GM12878 (cell line): Measurements from ENCODE around the gene SGIP1. TPM values are rescaled to one million over a fixed set of nuclear protein-coding genes. Genes with fewer than 3 reads are reported as not detected.
"Not testable (repeated sequence)": the region's sequence is repeated elsewhere in the genome, so short reads cannot be mapped to it uniquely, and the experiment has no call there.

Source experiments
- ATAC-seq: fragments of 200-7000 bp; cut with Tn5 transposase; 3 replicates; pipeline ENCODE4 v1.9.1; 2020; ENCODE audit warnings: mild to moderate bottlenecking, moderate library complexity
- BruUV-seq: library from RNA; stranded (reverse); fragments of 400-500 nt; replicated peaks from 2 replicates; lab custom pipeline; 2021; lab: Mats Ljungman, UMichigan
- CTCF ChIA-PET: fragments of 300-600 bp; sonication (Branson Sonifier 250); formaldehyde crosslinking; extraction: SDS; loops from one replicate; lab custom pipeline; 2021; ENCODE audit warnings: inconsistent platforms; lab: Yijun Ruan, JAX
- POLR2A ChIA-PET: fragments of 350-600 bp; formaldehyde crosslinking; extraction: SDS; loops from one replicate; lab custom pipeline; 2021; ENCODE audit warnings: inconsistent platforms; lab: Charles Lee
- RAD21 ChIA-PET: fragments of 300-600 bp; sonication (Branson Sonifier 250); formaldehyde crosslinking; loops from one replicate; lab custom pipeline; 2023; ENCODE audit warnings: antibody characterized with exemption; ENCODE audit not compliant: unreplicated experiment; lab: Charles Lee
- SMC1A ChIA-PET: fragments of 300-600 bp; sonication (Branson Sonifier 250); formaldehyde crosslinking; loops from one replicate; lab custom pipeline; 2023; ENCODE audit not compliant: unreplicated experiment, uncharacterized antibody; lab: Charles Lee
- DNase-seq: peaks from one replicate; pipeline ENCODE4 v3.0.0-alpha.2; 2011; ENCODE audit warnings: low read depth, low spot score
- FAIRE-seq: peaks from 3 replicates; lab custom pipeline; 2011; peaks lifted over from hg19 to GRCh38; lab: Jason Lieb, UNC
- H2AFZ ChIP-seq: 2 replicates; pipeline ENCODE4 v1.6.0; 2011; ENCODE audit warnings: low read depth, low read length, control low read depth; ENCODE audit not compliant: control insufficient read depth
- H3K27ac ChIP-seq: 2 replicates; pipeline ENCODE4 v1.5.1; 2011; ENCODE audit warnings: control low read depth; ENCODE audit not compliant: control insufficient read depth, insufficient read depth
- H3K27me3 ChIP-seq, 2 experiments: replicated peaks in 1 of 2; 2 replicates each; pipeline versions ENCODE4 v1.6.0 to v1.6.1; 2011; ENCODE audit warnings: low read length in 1 of 2; ENCODE audit not compliant: control insufficient read depth in 2 of 2, insufficient read depth in 2 of 2
- H3K36me3 ChIP-seq, 2 experiments: 2 replicates each; pipeline ENCODE4 v1.5.1; 2011; ENCODE audit warnings: low read length in 1 of 2; ENCODE audit not compliant: control insufficient read depth in 2 of 2, insufficient read depth in 2 of 2
- H3K4me1 ChIP-seq: 2 replicates; pipeline ENCODE4 v1.6.1; 2011; ENCODE audit warnings: mild to moderate bottlenecking, low read length, moderate library complexity, mixed read lengths; ENCODE audit not compliant: control insufficient read depth, insufficient read depth
- H3K4me2 ChIP-seq: 2 replicates; pipeline ENCODE4 v1.6.0; 2011; ENCODE audit warnings: control low read depth; ENCODE audit not compliant: control insufficient read depth, insufficient read depth
- H3K4me3 ChIP-seq: fragments of 200-600 bp; sonication (generic); 2 replicates; pipeline ENCODE4 v1.5.1; 2016
- H3K79me2 ChIP-seq: 2 replicates; pipeline ENCODE4 v1.6.0; 2011; ENCODE audit warnings: low read length; ENCODE audit not compliant: control insufficient read depth, insufficient read depth
- H3K9ac ChIP-seq: 2 replicates; pipeline ENCODE4 v1.8.0; 2011; ENCODE audit warnings: low read length, control low read depth, mixed read lengths; ENCODE audit not compliant: control insufficient read depth, insufficient read depth
- H3K9me3 ChIP-seq: replicated peaks from 3 replicates; pipeline ENCODE4 v1.5.1; 2011; ENCODE audit warnings: mild to moderate bottlenecking, low read length; ENCODE audit not compliant: control insufficient read depth, insufficient read depth
- H4K20me1 ChIP-seq: 2 replicates; pipeline ENCODE4 v1.6.0; 2011; ENCODE audit not compliant: control insufficient read depth, insufficient read depth
- BACH1 ChIP-seq: fragments of 450-650 bp; IDR thresholded peaks from 2 replicates; pipeline ENCODE4 v1.6.1; 2017; ENCODE audit warnings: mild to moderate bottlenecking, borderline replicate concordance
- CHD4 ChIP-seq: fragments of 200-600 bp; sonication (generic); IDR thresholded peaks from 2 replicates; pipeline ENCODE4 v1.6.1; 2016; ENCODE audit warnings: mild to moderate bottlenecking
- CREM ChIP-seq: IDR thresholded peaks from 2 replicates; pipeline ENCODE4 v1.6.1; 2014; ENCODE audit warnings: antibody characterized with exemption, low read depth
- HDAC6 ChIP-seq: fragments of 200-600 bp; sonication (generic); IDR thresholded peaks from one replicate; pipeline ENCODE4 v1.8.0; 2017; ENCODE audit warnings: antibody characterized with exemption; ENCODE audit not compliant: unreplicated experiment
- IRF4 ChIP-seq: IDR thresholded peaks from 2 replicates; pipeline ENCODE4 v1.6.1; 2011; ENCODE audit warnings: low read depth, low read length
- MYC ChIP-seq: IDR thresholded peaks from 2 replicates; pipeline ENCODE4 v1.6.1; 2011; ENCODE audit warnings: mild to moderate bottlenecking, low read length, moderate library complexity, inconsistent platforms; ENCODE audit not compliant: insufficient read depth, insufficient replicate concordance, insufficient read length, severe bottlenecking
- NFIC ChIP-seq: IDR thresholded peaks from 2 replicates; pipeline ENCODE4 v1.6.1; 2012; ENCODE audit warnings: low read depth, mild to moderate bottlenecking, inconsistent platforms, low read length, moderate library complexity
- NRF1 ChIP-seq: conservative IDR thresholded peaks from 2 replicates; pipeline ENCODE4 v1.6.1; 2011; ENCODE audit warnings: mild to moderate bottlenecking, low read depth, low read length, improper control_type of control experiment
- RB1 ChIP-seq: fragments of 450-650 bp; formaldehyde crosslinking; IDR thresholded peaks from 2 replicates; pipeline ENCODE4 v1.6.1; 2017; ENCODE audit warnings: mild to moderate bottlenecking, borderline replicate concordance
- STAT1 ChIP-seq: fragments of 450-650 bp; conservative IDR thresholded peaks from 2 replicates; pipeline ENCODE4 v1.6.1; 2014; ENCODE audit warnings: antibody characterized with exemption, mild to moderate bottlenecking
- TCF3 ChIP-seq: IDR thresholded peaks from 2 replicates; pipeline ENCODE4 v1.6.1; 2012; ENCODE audit warnings: low read depth, mild to moderate bottlenecking, low read length, borderline replicate concordance; ENCODE audit not compliant: insufficient read depth
- ZZZ3 ChIP-seq: IDR thresholded peaks from 2 replicates; pipeline ENCODE4 v1.6.1; 2011; ENCODE audit warnings: low read depth; ENCODE audit not compliant: control insufficient read depth, insufficient read length
- WGBS: methylation state at CpG from one replicate; pipeline ENCODE4 v1.1.6; 2016; ENCODE audit warnings: low lambda C conversion rate; ENCODE audit not compliant: insufficient replicate concordance, insufficient coverage; ENCODE audit errors: missing lambda C conversion rate; 5-methylcytosine and 5-hydroxymethylcytosine counted together
- in situ Hi-C: fragments of 300-500 bp; cut with MboI; formaldehyde crosslinking; loops from 9 replicates; pipeline ENCODE4 v1.14.3; 2018; ENCODE audit warnings: mixed read lengths
- intact Hi-C: fragments of 100-400 bp; cut with micrococcal nuclease; formaldehyde crosslinking; loops from one replicate; pipeline ENCODE4 v1.14.2; 2022; ENCODE audit not compliant: unreplicated experiment
- polyA plus RNA-seq, 11 experiments: library from polyadenylated mRNA; depleted of rRNA in 4 of 11; unstranded in 6 of 11; stranded (reverse) in 5 of 11; fragments of >200 nt; fragmentation: Nextera tagmentation in 4 of 11; fragmentation: Illumina TruSeq in 1 of 11; extraction: Ambion mirVana in 4 of 11; extraction: Trizol in 1 of 11; gene quantifications; 1 replicate in 1 of 11; 2 replicates in 10 of 11; pipeline versions ENCODE4 v1.2.1 to v1.2.3, GENCODE V29; 2011 to 2016; ENCODE audit warnings: inconsistent platforms in 2 of 11, missing spikeins in 2 of 11, low read depth in 1 of 11
- total RNA-seq, 4 experiments: library from RNA; depleted of rRNA in 3 of 4; stranded (reverse); fragments of >200 nt in 3 of 4; fragmentation: Illumina TruSeq in 1 of 4; extraction: Trizol in 1 of 4; gene quantifications; 2 replicates each; pipeline versions ENCODE4 v1.2.1 to v1.2.3, GENCODE V29; 2013 to 2021

The SGIP1 gene
- total and polyA plus RNA-seq, 10 of the 15 experiments (the other 5 are each of a cell fraction or from before 2014, with no cell fraction given): 0.15 TPM; not detected in 9

- no peak for TF ChIP-seq NRF1
Measured at GRCh38 chr1:66589326-66589725, 55.4 kb downstream of the SGIP1 start (continued).

- ATAC-seq, H3K4me3 ChIP-seq, H3K4me1 ChIP-seq, DNase-seq, SMC1A ChIA-PET, H4K20me1 ChIP-seq, CTCF ChIA-PET, H2AFZ ChIP-seq, RAD21 ChIA-PET, H3K9ac ChIP-seq, FAIRE-seq, H3K36me3 ChIP-seq, BruUV-seq, H3K9me3 ChIP-seq, H3K27me3 ChIP-seq, H3K27ac ChIP-seq, H3K4me2 ChIP-seq, POLR2A ChIA-PET, intact Hi-C loops, H3K79me2 ChIP-seq, in situ Hi-C loops: not testable (repeated sequence)
- WGBS: 35% methylated on average over 5 of the region's 5 CpGs
Measured at GRCh38 chr1:66592106-66592507, 58.2 kb downstream of the SGIP1 start.

DNA sequence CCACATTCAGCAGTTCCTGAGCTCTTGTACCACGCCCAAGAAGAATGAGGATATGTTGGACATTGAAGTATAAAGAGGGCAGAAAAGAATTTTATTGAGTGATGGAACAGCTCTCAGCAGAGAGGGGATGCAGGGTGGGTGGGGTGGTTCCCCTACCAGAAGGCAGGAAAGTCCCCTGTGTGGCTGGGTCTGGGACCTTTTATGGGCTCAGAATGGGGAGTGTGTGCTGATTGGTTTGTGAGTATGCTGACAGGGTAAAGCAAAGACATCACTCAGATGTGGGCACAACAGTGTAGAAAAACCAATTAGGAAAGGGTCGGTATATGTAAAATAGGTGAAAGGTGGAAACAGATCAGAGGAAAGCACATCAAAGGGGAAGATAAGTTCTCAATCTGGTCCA is 62.2 kb downstream of the SGIP1 start:
- ChIA-PET CTCF (no interaction called here), SMC1A (no interaction called here), POLR2A (no interaction called here), RAD21 (no interaction called here)
- Histone ChIP-seq H3K79me2 (no peaks in the 10 kb centered on the region), H3K4me2 (no peak overlapping the region), H3K4me3 (no peak overlapping the region), H3K4me1 (no peaks in the 10 kb centered on the region), H3K9me3 (no peaks in the 10 kb centered on the region), H3K9ac (no peak overlapping the region), H4K20me1 (no peaks in the 10 kb centered on the region), H3K27ac (no peak overlapping the region), H3K27me3 (no peaks in the 10 kb centered on the region; a peak in 1 of 4 replicates), H2AFZ (no peak overlapping the region), H3K36me3 (no peaks in the 10 kb centered on the region)
- DNase-seq: no peak
- no peak for FAIRE-seq
- in situ Hi-C loops: no loop called here
- TF ChIP-seq CHD4 (no peak), NFIC (no peak), MYC (no peak), RB1 (no peak), ZZZ3 (no peak), HDAC6 (no peak), BACH1 (no peak), CREM (no peak), STAT1 (no peak), TCF3 (no peak), IRF4 (no peak)
- WGBS: 0% methylated on average over 2 of the region's 2 CpGs
- intact Hi-C loops: no loop called here
- peak; percentile 27; the same call in 2 of the 3 replicates for ATAC-seq
- BruUV-seq: no TSS peak
